ENCODE data around the gene SORCS2. TPM values are rescaled to one million over a fixed set of nuclear protein-coding genes. Genes with fewer than 3 reads are reported as not detected.

The SORCS2 gene
- polyA plus RNA-seq, 3 donors, result 0.46 to 0.55 TPM; not detected in 1

GRCh38 chr4:7341491-7342222, 149.3 kb downstream of the SORCS2 start:
- Histone ChIP-seq H3K79me2 (ENCODE audit: insufficient read depth, low read length) (no peaks in the 10 kb centered on the region), H3K4me1 (ENCODE audit: control insufficient read depth in 1 of 2, insufficient read depth in 2 of 2, low read length in 2 of 2) (no peaks in the 10 kb centered on the region), H3K36me3 (replicated peaks in 1 of 2; ENCODE audit: control insufficient read depth in 1 of 2, insufficient read depth in 2 of 2, low read length in 2 of 2) (no peaks in the 10 kb centered on the region), H4K20me1 (ENCODE audit: insufficient read depth, low read length) (no peaks in the 10 kb centered on the region), H3K9ac (ENCODE audit: insufficient read depth, low read length, poor library complexity, severe bottlenecking) (no peak overlapping the region), H3K9me3 (replicated peaks in 1 of 2; ENCODE audit: control insufficient read depth in 1 of 2, insufficient read depth in 1 of 2, low read length in 2 of 2) (no peaks in the 10 kb centered on the region), H3K27me3 (ENCODE audit: control insufficient read depth in 2 of 2, insufficient read depth in 2 of 2, low read length in 2 of 2) (no peaks in the 10 kb centered on the region), H3K27ac (ENCODE audit: low read depth in 1 of 2, low read length in 2 of 2) (no peak overlapping the region), H3K4me3 (replicated peaks in 1 of 3; ENCODE audit: low read depth in 2 of 3, low read length in 3 of 3) (no peak overlapping the region), H2AFZ (ENCODE audit: insufficient read depth, low read depth, low read length, poor library complexity, severe bottlenecking) (no peak overlapping the region), H3K4me2 (replicated peaks; ENCODE audit: extremely low read depth, low read length, poor library complexity, severe bottlenecking) (no peak overlapping the region)
- TF ChIP-seq CTCF (IDR thresholded peaks at IDR 0.05), result no peak
- peaks cover 0 to 21% (median 6%) of the 10 kb centered on the region in 7 donors for H3K9me3 Mint-ChIP-seq
- H3K4me3 Mint-ChIP-seq, result no peak overlapping the region
- H3K4me1 Mint-ChIP-seq, result no peaks in the 10 kb centered on the region
- intact Hi-C loops (cut with micrococcal nuclease), result no loop called here
- WGBS (ENCODE audit: insufficient coverage), result 90% methylated on average over 2 of the region's 6 CpGs
- peaks cover 0 to 8% (median 6%) of the 10 kb centered on the region in 3 donors for H3K27me3 Mint-ChIP-seq (ENCODE audit: low read depth in 3 of 3)
- no peak for DNase-seq
- peak overlapping the region in 1 of 7 donors; percentile 19 for H3K27ac Mint-ChIP-seq
- H3K36me3 Mint-ChIP-seq, result no peaks in the 10 kb centered on the region

- no peak for DNase-seq
- Mint-ChIP-seq H3K27me3 (ENCODE audit: low read depth in 3 of 3) (peaks cover 0 to 8% (median 6%) of the 10 kb centered on the region in 3 donors), H3K4me3 (no peak overlapping the region), H3K9me3 (peaks cover 0 to 21% (median 6%) of the 10 kb centered on the region in 7 donors), H3K36me3 (no peaks in the 10 kb centered on the region), H3K4me1 (no peaks in the 10 kb centered on the region), H3K27ac (no peak overlapping the region)
- no peak for TF ChIP-seq CTCF (IDR thresholded peaks at IDR 0.05)
- Histone ChIP-seq H4K20me1 (ENCODE audit: insufficient read depth, low read length) (no peaks in the 10 kb centered on the region), H2AFZ (ENCODE audit: insufficient read depth, low read depth, low read length, poor library complexity, severe bottlenecking) (no peak overlapping the region), H3K36me3 (replicated peaks in 1 of 2; ENCODE audit: control insufficient read depth in 1 of 2, insufficient read depth in 2 of 2, low read length in 2 of 2) (no peaks in the 10 kb centered on the region), H3K9me3 (replicated peaks in 1 of 2; ENCODE audit: control insufficient read depth in 1 of 2, insufficient read depth in 1 of 2, low read length in 2 of 2) (no peaks in the 10 kb centered on the region), H3K4me1 (ENCODE audit: control insufficient read depth in 1 of 2, insufficient read depth in 2 of 2, low read length in 2 of 2) (no peaks in the 10 kb centered on the region), H3K4me2 (replicated peaks; ENCODE audit: extremely low read depth, low read length, poor library complexity, severe bottlenecking) (no peak overlapping the region), H3K4me3 (replicated peaks in 1 of 3; ENCODE audit: low read depth in 2 of 3, low read length in 3 of 3) (no peak overlapping the region), H3K27ac (ENCODE audit: low read depth in 1 of 2, low read length in 2 of 2) (no peak overlapping the region), H3K79me2 (ENCODE audit: insufficient read depth, low read length) (no peaks in the 10 kb centered on the region), H3K27me3 (ENCODE audit: control insufficient read depth in 2 of 2, insufficient read depth in 2 of 2, low read length in 2 of 2) (no peaks in the 10 kb centered on the region), H3K9ac (ENCODE audit: insufficient read depth, low read length, poor library complexity, severe bottlenecking) (no peak overlapping the region)
- 90% methylated on average over 18 of the region's 21 CpGs for WGBS (ENCODE audit: insufficient coverage)
- intact Hi-C loops (cut with micrococcal nuclease), result no loop called here
Measured at GRCh38 chr4:7342223-7343080, 150.1 kb downstream of the SORCS2 start.

Data from CD14-positive monocyte (primary cell).